Stimulated activated CD8-positive, alpha-beta memory T cell treated with anti-CD3 and anti-CD28 coated beads, Interleukin-12 subunit alpha, Interleukin-12 subunit beta, amount 100 ng/mL, for 1 hour (primary cell): ENCODE results near the gene UGT1A6.
"Not testable (repeated sequence)": the region's sequence is repeated elsewhere in the genome, so short reads cannot be mapped to it uniquely, and the experiment has no call there.

Experiments
- DNase-seq: peaks from one replicate; pipeline ENCODE4 v3.0.0-alpha.2; 2020; ENCODE audit warnings: low read depth

Gene UGT1A6

DNA sequence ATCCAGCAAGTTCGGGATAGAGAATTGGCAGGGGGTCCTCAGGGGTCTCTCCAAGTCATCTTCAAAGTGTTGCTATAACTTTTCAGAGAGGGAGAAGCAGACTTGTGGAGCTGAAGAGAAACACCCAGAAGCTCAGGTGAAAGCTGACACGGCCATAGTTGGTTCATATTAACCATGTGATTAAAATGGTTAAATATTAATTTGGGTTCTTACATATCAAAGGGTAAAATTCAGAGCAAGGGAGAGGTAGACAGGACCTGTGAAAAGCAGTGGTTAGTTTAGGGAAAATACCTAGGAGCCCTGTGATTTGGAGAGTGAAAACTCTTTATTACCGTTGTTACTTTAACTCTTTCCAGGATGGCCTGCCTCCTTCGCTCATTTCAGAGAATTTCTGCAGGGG, at the start of gene UGT1A6:
Gene UGT1A6 (plus strand): TSS at position 243 of the 400 bp plus-strand sequence. CDS start 115 bp downstream, at position 358.
- no peak for DNase-seq

DNA sequence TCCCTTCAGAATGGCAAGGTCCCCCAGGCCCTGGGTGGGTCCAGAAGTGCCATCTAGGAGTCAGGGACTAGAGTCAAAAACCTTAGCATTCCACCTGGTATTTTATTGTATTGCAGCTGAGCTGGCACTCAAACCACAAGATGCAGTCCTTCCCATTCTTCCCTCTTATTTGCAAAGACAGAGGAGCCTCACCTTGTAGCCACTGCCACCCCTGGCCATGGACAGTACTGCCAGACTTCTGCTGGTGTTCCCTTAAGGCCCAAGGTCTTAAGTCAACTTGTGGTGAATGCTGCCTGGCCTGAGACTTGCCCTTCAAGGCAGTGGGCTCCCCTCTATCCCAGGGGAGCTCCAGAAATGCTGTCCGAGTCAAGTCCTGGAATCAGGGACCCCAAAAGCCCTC, 49.6 kb upstream of the UGT1A6 start:
- no peak for DNase-seq

DNA sequence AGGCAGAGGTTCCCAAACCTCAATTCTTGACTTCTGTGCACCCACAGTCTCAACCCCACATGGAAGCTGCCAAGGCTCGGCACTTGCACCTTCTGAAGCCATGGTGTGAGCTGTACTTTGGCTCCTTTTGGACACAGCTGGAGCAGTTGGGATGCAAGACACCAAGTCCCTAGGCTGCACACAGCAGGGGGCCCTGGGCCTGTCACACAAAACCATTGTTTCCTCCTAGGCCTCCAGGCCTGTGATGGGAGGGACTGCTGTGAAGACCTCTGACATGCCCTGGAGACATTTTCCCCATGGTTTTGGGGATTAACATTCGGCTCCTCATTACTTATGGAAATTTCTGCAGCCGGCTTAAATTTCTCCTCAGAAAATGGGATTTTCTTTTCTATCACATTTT, 46.7 kb upstream of the UGT1A6 start:
- not testable (repeated sequence) for DNase-seq

DNA sequence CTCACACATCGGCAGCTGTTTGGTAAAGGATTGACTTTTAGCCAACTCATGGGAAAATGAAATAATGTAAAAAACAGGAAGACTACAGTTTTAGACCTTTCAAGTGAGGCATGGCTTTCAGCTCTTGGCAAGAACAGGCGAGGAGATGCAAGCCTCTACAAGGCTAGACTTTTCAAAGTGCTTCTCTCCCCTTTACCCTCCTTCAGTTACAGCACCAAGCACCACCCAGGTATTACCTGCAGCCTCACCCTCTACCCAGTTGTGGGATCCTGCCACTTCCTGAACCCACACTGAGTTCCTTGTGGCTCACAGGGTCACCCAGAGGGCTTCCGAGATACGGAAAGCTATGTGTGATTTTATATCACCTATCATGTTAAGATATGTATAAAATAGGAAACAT, 41.7 kb upstream of the UGT1A6 start:
- DNase-seq = no peak

- no peak for DNase-seq
These were observed 41.3 kb upstream of the UGT1A6 start for GRCh38 chr2:233651430-233651829.

GRCh38 chr2:233654501-233654900, 38.2 kb upstream of the UGT1A6 start:
- DNase-seq = no peak

DNA sequence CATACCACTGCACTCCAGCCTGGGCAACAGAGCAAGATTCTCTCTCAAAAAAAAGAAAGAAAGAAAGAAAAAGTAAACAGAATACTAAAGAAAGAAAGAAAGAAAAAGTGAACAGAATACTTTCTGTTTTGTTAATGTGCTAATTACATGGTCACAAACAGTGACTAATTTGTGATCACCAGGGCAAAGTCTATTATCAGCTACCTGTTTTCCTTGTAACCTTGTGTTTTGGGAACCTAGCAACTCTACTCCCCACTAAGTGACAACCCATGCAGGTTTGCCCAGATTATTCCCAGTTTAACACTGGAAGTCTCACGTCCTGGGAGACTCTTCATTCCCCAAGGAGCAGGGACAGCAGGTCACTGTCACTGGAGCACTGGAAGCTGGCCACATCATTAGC, 37.6 kb upstream of the UGT1A6 start:
- DNase-seq = no peak

DNA sequence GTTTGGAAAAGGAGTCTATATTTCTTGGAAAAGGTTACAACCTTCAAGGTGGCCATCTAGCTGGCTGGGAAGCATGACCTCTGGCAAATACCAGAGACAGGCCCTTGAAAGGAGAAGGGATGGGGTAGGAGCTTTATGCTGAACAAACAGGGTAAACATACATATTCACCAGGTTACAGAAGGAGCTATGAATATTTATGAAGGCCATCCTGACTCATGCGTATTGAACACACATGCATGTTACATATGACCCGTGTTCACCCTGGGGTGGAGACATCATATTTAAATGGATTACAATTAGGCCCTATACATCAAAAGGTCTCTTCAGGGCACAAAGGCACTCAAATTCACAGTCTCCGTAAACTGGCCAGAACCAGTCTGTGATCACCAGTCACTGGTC, 36.7 kb upstream of the UGT1A6 start:
- not testable (repeated sequence) for DNase-seq

DNA sequence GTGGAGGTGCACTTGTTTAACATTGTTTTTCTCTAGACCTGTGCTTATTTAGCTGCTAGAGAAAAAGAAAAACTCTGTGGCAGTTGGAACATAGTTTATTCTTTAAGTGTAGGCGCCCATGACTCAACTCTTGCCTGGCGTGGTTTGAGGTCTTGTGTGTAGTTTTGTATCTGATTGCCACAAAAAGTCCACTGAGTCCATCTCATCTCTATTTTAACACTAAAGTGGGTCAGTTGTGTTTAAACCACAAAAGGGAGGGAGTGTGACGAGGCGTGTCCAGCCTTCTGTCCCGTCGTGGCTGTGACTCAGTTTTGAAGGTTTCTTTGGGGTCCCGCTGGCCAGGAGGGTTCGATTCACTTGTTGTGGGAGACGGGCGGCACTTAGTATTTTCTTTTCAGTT, 36.2 kb upstream of the UGT1A6 start:
- DNase-seq = no peak

DNA sequence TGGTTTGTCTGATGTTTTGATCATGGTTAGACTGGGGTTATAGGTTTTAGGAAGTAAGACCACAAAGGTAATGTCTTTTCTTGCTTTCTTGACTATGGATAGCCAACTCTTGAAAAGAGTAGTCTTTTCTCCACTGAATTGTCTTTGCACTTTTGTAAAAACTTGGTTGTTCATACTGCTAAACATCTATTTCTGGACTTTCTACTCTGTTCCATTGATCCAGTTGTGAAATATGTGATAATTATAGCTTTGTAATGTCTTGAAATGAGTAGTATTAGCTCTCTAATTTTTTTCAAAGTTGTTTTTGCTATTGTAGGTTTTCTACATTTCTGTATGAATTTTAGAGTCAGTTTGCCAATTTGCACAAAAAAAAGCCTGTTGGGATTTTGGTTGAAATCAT, 34.1 kb upstream of the UGT1A6 start:
- no peak for DNase-seq

DNA sequence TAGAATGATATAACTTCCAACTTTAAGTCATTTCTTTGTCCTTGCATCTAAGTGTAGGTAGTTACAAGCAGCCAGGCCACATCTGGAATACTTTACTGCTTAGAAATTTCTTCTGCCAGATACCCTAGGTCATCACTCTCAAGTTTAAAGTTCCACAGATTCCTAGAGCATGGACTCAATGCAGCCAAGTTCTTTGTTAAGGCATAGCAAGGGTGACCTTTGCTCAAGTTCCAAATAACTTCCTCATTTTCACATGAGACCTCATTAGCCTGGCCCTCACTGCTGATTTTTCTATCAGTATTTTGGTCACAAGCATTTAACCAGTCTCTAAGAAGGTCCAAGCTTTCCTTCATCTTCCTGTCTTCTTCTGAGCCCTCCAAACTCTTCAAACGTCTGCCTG, 28.8 kb upstream of the UGT1A6 start:
- no peak for DNase-seq

DNA sequence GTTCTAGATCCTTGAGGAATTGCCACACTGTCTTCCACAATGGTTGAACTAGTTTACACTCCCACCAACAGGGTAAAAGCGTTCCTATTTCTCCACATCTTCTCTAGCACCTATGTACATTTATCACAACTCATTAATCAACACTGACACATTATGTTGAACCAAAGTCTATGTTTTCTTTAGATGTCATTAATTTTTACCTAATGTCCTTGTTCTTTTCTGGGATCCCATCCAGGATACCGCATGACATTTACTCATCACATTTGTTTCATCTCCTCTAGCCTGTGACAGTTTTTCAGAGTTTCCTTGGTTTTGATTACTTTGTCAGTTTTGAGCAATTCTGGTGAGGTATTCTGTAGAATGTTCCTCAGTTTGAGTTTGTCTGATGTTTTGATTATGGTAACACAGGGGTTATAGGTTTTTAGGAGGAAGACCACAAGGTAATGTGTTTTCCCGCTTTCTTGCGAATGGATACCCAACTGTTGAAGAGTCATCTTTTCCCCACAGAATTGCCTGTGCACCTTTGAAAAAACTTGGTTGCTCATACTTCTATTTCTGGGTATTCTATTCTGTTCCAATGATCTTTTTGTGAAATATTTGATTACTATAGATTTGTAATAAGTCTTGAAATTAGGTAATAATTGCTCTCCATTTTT, 24.0 kb upstream of the UGT1A6 start:
- no peak for DNase-seq

GRCh38 chr2:233671290-233672161, 21.2 kb upstream of the UGT1A6 start, which contains the start of gene UGT1A9:
Gene UGT1A9 (plus strand): TSS chr2:233671898. CDS start chr2:233671935, 37 bp downstream.
- no peak for DNase-seq

GRCh38 chr2:233672886-233673285, 19.8 kb upstream of the UGT1A6 start:
- no peak for DNase-seq

- DNase-seq = no peak
These were observed 18.8 kb upstream of the UGT1A6 start for GRCh38 chr2:233673896-233674295.

GRCh38 chr2:233674314-233674713, 18.4 kb upstream of the UGT1A6 start:
- no peak for DNase-seq

GRCh38 chr2:233674995-233675394, 17.7 kb upstream of the UGT1A6 start:
- DNase-seq = no peak

GRCh38 chr2:233676046-233676445, 16.6 kb upstream of the UGT1A6 start:
- no peak for DNase-seq

DNA sequence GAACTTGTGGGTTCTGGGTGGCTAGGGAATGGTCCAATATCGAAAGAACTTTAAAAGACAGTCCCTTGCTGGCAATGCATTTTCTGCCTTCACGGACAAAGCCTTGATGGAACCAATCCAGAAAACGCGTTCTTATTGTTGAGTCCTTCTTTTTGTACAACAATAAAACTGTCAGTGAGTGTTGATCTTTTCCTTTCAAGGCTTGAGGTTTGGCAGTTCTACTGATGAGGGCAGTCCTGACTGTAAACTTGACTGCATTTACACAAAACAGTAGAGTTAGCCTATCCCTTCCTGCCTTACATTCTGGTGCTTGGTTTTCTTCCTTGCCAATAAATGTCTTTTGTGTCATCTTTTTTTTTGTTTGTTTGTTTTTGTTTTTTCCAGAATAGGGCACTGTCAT, 13.5 kb upstream of the UGT1A6 start:
- DNase-seq = no peak

DNA sequence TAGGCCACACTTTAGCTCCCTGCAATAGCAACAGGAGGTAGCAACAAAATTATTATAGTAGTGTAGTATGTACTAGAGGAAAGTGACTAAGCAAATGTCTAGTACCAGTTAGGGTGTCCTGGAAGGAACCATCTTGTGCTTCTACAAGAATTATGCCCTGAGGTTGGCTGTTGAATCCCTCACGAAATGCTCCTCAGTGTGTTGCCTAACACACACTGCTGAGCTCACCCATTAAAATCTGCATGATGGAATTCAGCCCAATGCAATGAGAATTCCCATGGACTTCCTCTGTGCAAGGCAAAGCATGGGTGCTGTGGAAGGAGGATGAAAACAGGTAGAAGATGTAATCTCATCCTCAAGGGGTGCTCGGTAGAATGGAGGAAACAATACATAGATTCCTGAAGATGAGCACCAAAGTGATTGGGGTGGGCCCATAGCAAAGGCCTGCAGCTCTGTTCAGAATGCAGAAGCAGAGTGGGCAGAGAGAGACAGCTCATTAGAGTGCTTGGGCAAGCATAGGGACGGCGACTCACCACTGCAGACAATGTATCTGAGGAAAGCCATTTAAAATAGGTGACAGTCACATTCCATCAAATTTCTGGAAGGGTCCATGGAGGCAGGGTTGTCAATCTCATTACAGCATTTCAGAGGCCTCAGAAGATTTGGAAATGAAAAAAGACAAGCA, 12.2 kb upstream of the UGT1A6 start:
- DNase-seq = no peak

GRCh38 chr2:233681521-233682099, 11.1 kb upstream of the UGT1A6 start, which contains the start of gene UGT1A7:
Gene UGT1A7 (plus strand): TSS chr2:233681901. CDS start chr2:233681938, 37 bp downstream.
- DNase-seq = no peak

- no peak for DNase-seq
These were observed 8.1 kb upstream of the UGT1A6 start for GRCh38 chr2:233684640-233685039.
